Right atrium auricular region (tissue), 2 donors: ENCODE data around the gene FZR1. TPM values are rescaled to one million over a fixed set of nuclear protein-coding genes. Genes with fewer than 3 reads are reported as not detected.
"Not testable (repeated sequence)": the region's sequence is repeated elsewhere in the genome, so short reads cannot be mapped to it uniquely, and the experiment has no call there.

Experiments used
- DNase-seq: peaks from one replicate; pipeline ENCODE4 v3.0.0-alpha.2; 2019; ENCODE audit warnings: low spot score
- H3K27ac ChIP-seq, 2 donors: fragments of 200-600 bp; sonication (generic); 1 replicate in 1 of 2; 2 replicates in 1 of 2; pipeline ENCODE4 v1.5.1; 2016 to 2019
- H3K27me3 ChIP-seq, 2 donors: fragments of 200-600 bp; sonication (generic); one replicate each; pipeline versions ENCODE4 v1.5.1 to v1.6.0; 2017 to 2019
- H3K36me3 ChIP-seq: fragments of 200-600 bp; sonication (generic); one replicate; pipeline ENCODE4 v1.5.1; 2016
- H3K4me1 ChIP-seq, 2 donors: fragments of 200-600 bp; sonication (generic); one replicate each; pipeline versions ENCODE4 v1.5.1 to v1.6.0; 2017 to 2019
- H3K4me3 ChIP-seq, 2 donors: fragments of 200-600 bp; sonication (generic); 1 replicate in 1 of 2; 2 replicates in 1 of 2; pipeline ENCODE4 v1.5.1; 2017 to 2019; ENCODE audit warnings: mild to moderate bottlenecking in 1 of 2, moderate library complexity in 1 of 2
- H3K9me3 ChIP-seq, 2 donors: fragments of 200-600 bp; sonication (generic); one replicate each; pipeline ENCODE4 v1.5.1; 2019
- total RNA-seq, 2 donors: library from RNA; depleted of rRNA; stranded (reverse); fragments of >200 nt; gene quantifications; one replicate each; pipeline ENCODE4 v1.1.0, GENCODE V29; 2016
- TF ChIP-seq, protein P1 (sequence below), 2 donors: fragments of 200-600 bp; sonication (generic); IDR thresholded peaks; one replicate each; pipeline ENCODE4 v1.5.1; 2019; ENCODE audit warnings: antibody characterized with exemption in 2 of 2

FZR1 gene
- total RNA-seq, 2 donors from 2014 or later: 20.6 to 21.7 TPM

DNA sequence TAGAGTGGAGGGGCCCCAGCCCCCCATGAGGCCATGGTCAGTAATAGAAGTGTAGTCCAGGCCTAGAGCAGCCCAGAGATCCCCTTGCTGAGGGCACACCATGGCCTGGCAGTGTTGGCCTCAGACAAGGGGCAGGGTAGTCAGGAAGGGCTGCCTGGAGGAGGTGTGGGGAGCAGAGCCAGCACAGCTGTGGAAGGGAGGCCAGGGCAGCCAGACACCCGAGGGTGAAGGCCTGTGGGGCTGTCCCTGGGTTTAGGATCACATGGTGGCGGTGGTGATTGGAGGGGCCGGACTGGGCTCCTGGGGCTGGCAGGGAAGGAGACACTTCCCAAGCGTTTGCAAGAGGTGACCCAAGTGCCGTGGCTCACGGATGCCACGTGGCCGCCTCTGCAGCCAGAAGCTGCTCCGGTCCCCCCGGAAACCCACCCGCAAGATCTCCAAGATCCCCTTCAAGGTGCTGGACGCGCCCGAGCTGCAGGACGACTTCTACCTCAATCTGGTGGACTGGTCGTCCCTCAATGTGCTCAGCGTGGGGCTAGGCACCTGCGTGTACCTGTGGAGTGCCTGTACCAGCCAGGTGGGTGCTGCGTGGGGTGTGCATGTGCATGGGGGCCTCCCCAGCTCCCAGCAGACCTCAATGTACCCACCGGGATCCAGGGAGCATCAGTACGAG is 21.3 kb downstream of the FZR1 start:
- peaks cover 66% of the 10 kb centered on the region for H3K36me3 ChIP-seq
- DNase-seq: no peak
- TF ChIP-seq, protein P1, sequence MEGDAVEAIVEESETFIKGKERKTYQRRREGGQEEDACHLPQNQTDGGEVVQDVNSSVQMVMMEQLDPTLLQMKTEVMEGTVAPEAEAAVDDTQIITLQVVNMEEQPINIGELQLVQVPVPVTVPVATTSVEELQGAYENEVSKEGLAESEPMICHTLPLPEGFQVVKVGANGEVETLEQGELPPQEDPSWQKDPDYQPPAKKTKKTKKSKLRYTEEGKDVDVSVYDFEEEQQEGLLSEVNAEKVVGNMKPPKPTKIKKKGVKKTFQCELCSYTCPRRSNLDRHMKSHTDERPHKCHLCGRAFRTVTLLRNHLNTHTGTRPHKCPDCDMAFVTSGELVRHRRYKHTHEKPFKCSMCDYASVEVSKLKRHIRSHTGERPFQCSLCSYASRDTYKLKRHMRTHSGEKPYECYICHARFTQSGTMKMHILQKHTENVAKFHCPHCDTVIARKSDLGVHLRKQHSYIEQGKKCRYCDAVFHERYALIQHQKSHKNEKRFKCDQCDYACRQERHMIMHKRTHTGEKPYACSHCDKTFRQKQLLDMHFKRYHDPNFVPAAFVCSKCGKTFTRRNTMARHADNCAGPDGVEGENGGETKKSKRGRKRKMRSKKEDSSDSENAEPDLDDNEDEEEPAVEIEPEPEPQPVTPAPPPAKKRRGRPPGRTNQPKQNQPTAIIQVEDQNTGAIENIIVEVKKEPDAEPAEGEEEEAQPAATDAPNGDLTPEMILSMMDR (IDR thresholded peaks at IDR 0.05): no peak

DNA sequence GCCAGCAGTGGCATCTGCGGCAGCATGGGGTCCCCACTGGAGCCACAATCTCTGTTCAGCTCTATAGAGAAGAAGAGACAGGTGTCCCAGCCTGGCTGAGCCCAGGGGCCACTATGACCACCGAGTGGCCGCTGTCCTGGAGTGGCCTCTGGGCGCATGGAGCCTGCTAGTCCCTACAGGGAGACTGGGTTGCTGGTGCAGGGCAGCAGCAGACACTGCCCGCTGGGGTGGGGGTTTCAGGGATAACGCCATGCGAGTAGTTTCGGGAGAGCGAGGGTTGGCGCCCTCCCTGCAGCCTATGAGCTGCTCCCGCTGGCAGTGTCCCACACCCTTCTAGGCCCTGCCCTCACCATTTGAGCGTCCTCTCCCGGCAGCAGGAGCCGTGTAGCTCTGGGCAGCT is 22.0 kb downstream of the FZR1 start:
- H3K4me1 ChIP-seq: no peaks in the 10 kb centered on the region
- TF ChIP-seq, protein P1 (IDR thresholded peaks at IDR 0.05): no peak
- H3K36me3 ChIP-seq: peaks cover 69% of the 10 kb centered on the region
- no peaks in the 10 kb centered on the region for H3K27me3 ChIP-seq
- no peak overlapping the region for H3K27ac ChIP-seq
- DNase-seq: no peak
- no peak overlapping the region for H3K4me3 ChIP-seq
- H3K9me3 ChIP-seq: no peaks in the 10 kb centered on the region

More for the DNA sequence above, 21.3 kb downstream of the FZR1 start:
- Histone ChIP-seq H3K9me3 (no peaks in the 10 kb centered on the region), H3K4me3 (no peak overlapping the region), H3K27ac (no peak overlapping the region), H3K4me1 (no peaks in the 10 kb centered on the region), H3K27me3 (no peaks in the 10 kb centered on the region)

DNA sequence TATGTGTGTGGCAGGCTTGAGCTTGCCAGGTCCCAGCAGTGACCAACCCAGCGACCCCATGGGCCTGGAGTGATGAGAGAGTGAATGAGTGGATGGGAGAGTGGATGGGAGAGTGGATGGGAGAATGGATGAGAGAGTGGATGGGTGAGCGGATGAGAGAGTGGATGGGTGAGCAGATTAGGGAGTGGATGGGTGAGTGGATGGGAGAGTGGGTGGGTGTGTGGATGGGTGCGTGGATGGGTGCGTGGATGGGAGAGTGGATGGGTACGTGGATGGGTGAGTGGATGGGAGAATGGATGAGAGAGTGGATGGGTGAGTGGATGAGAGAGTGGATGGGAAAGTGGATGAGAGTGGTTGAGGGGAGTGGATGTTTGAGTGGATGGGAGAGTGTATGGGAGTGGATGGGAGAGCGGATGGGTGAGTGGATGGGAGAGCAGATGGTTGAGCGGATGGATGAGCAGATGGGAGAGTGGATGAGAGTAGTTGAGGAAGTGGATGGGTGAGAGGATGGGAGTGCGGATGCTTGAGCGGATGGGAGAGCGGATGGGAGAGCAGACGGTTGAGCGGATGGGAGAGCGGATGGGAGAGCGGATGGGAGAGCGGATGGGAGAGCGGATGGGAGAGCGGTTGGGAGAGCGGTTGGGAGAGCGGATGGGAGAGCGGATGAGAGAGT is 22.6 kb downstream of the FZR1 start:
- Histone ChIP-seq H3K27ac (no peak overlapping the region), H3K27me3 (no peaks in the 10 kb centered on the region), H3K36me3 (peaks cover 69% of the 10 kb centered on the region), H3K4me1 (no peaks in the 10 kb centered on the region), H3K9me3 (no peaks in the 10 kb centered on the region), H3K4me3 (no peak overlapping the region)
- TF ChIP-seq, protein P1 (IDR thresholded peaks at IDR 0.05): no peak
- no peak for DNase-seq

DNA sequence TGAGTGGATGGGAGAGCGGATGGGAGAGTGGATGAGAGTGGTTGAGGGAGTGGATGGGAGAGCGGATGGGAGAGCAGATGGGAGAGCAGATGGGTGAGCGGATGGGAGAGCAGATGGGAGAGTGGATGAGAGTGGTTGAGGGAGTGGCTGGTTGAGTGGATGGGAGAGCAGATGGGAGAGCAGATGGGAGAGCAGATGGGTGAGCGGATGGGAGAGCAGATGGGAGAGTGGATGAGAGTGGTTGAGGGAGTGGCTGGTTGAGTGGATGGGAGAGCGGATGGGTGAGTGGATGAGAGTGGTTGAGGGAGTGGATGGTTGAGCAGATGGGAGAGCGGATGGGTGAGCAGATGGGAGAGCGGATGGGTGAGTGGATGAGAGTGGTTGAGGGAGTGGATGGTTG is 23.2 kb downstream of the FZR1 start:
- H3K27me3 ChIP-seq, H3K4me1 ChIP-seq, H3K9me3 ChIP-seq, DNase-seq, H3K27ac ChIP-seq, H3K4me3 ChIP-seq: not testable (repeated sequence)
- H3K36me3 ChIP-seq: peaks cover 72% of the 10 kb centered on the region

DNA sequence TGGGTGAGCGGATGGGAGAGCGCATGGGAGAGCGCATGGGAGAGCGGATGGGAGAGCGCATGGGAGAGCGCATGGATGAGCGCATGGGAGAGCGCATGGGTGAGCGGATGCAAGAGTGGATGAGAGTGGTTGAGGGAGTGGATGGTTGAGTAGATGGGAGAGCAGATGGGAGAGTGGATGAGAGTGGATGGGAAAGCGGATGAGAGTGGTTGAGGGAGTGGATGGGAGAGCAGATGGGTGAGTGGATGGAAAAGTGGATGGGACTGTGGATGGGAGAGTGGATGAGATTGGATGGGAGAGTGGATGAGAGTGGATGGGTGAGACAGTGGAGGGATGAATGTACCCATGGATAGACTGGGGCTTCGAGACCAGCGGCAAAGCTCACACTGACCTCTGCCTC is 24.3 kb downstream of the FZR1 start:
- no peaks in the 10 kb centered on the region for H3K4me1 ChIP-seq
- H3K27ac ChIP-seq: no peak overlapping the region
- peaks cover 76% of the 10 kb centered on the region for H3K36me3 ChIP-seq
- no peaks in the 10 kb centered on the region for H3K27me3 ChIP-seq
- TF ChIP-seq, protein P1 (IDR thresholded peaks at IDR 0.05): no peak
- DNase-seq: no peak
- no peak overlapping the region for H3K4me3 ChIP-seq
- H3K9me3 ChIP-seq: no peaks in the 10 kb centered on the region

DNA sequence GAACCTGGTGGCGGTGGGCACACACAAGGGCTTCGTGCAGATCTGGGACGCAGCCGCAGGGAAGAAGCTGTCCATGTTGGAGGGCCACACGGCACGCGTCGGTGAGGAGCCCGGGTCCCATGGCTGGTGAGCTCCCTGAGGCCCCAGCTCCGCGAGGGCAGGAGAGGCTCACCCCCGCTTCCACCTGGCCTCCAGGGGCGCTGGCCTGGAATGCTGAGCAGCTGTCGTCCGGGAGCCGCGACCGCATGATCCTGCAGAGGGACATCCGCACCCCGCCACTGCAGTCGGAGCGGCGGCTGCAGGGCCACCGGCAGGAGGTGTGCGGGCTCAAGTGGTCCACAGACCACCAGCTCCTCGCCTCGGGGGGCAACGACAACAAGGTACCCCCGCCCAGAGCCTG is 25.6 kb downstream of the FZR1 start:
- H3K9me3 ChIP-seq: no peaks in the 10 kb centered on the region
- no peak for DNase-seq
- TF ChIP-seq, protein P1 (IDR thresholded peaks at IDR 0.05): no peak
- peaks cover 70% of the 10 kb centered on the region for H3K36me3 ChIP-seq
- no peaks in the 10 kb centered on the region for H3K27me3 ChIP-seq
- no peak overlapping the region for H3K27ac ChIP-seq
- H3K4me1 ChIP-seq: peaks cover 0 to 6% of the 10 kb centered on the region in 2 donors
- H3K4me3 ChIP-seq: no peak overlapping the region
